Neural progenitor cell (in vitro differentiated cells): ENCODE measurements around the gene OPCML. TPM values are rescaled to one million over a fixed set of nuclear protein-coding genes. Genes with fewer than 3 reads are reported as not detected.

ENCODE experiments used
- DNase-seq: peaks from one replicate; pipeline ENCODE4 v3.0.0-alpha.2; 2016; ENCODE audit warnings: low spot score
- H2AFZ ChIP-seq: fragments of 200-600 bp; sonication (generic); replicated peaks from 2 replicates; pipeline ENCODE4 v1.6.1; 2016; ENCODE audit warnings: antibody characterized with exemption
- H3F3A ChIP-seq: fragments of 200-600 bp; sonication (generic); 2 replicates; pipeline ENCODE4 v1.6.1; 2016; ENCODE audit warnings: antibody characterized with exemption, low read depth
- H3K27ac ChIP-seq: fragments of 200-600 bp; sonication (generic); 2 replicates; pipeline ENCODE4 v1.5.1; 2016; ENCODE audit warnings: mild to moderate bottlenecking
- H3K27me3 ChIP-seq: fragments of 200-600 bp; sonication (generic); 2 replicates; pipeline ENCODE4 v1.6.1; 2016; ENCODE audit warnings: mild to moderate bottlenecking, moderate library complexity
- H3K36me3 ChIP-seq: fragments of 200-600 bp; sonication (generic); 2 replicates; pipeline ENCODE4 v1.5.1; 2016
- H3K4me1 ChIP-seq: fragments of 200-600 bp; sonication (generic); 2 replicates; pipeline ENCODE4 v1.6.1; 2016; ENCODE audit warnings: mixed run types
- H3K4me2 ChIP-seq: fragments of 200-600 bp; sonication (generic); 2 replicates; pipeline ENCODE4 v1.6.1; 2016
- H3K4me3 ChIP-seq: fragments of 200-600 bp; sonication (generic); 2 replicates; pipeline ENCODE4 v1.5.1; 2016
- H3K79me2 ChIP-seq: fragments of 200-600 bp; sonication (generic); 2 replicates; pipeline ENCODE4 v1.6.1; 2016; ENCODE audit warnings: low read depth
- H3K9ac ChIP-seq: fragments of 200-600 bp; sonication (generic); 2 replicates; pipeline ENCODE4 v1.6.1; 2016
- H3K9me3 ChIP-seq: fragments of 200-600 bp; sonication (generic); 2 replicates; pipeline ENCODE4 v1.5.1; 2016; ENCODE audit warnings: low read depth
- H4K20me1 ChIP-seq: fragments of 200-600 bp; sonication (generic); 2 replicates; pipeline ENCODE4 v1.6.1; 2016; ENCODE audit warnings: low read depth
- H3K27ac Mint-ChIP-seq: 3 replicates; pipeline ENCODE4 v1.8.0; 2021; ENCODE audit warnings: mixed read lengths
- H3K27me3 Mint-ChIP-seq: 2 replicates; pipeline ENCODE4 v1.8.0; 2022; ENCODE audit warnings: low read depth, mild to moderate bottlenecking, inconsistent platforms, moderate library complexity, mixed read lengths; ENCODE audit not compliant: insufficient read depth
- H3K36me3 Mint-ChIP-seq: 3 replicates; pipeline ENCODE4 v1.8.0; 2021; ENCODE audit warnings: mixed read lengths
- H3K4me1 Mint-ChIP-seq: 3 replicates; pipeline ENCODE4 v1.8.0; 2021; ENCODE audit warnings: mixed read lengths
- H3K4me3 Mint-ChIP-seq: 3 replicates; pipeline ENCODE4 v1.8.0; 2021; ENCODE audit warnings: mild to moderate bottlenecking, moderate library complexity, mixed read lengths
- H3K9me3 Mint-ChIP-seq: 3 replicates; pipeline ENCODE4 v1.8.0; 2020; ENCODE audit warnings: mixed read lengths
- CTCF ChIP-seq: fragments of 200-600 bp; sonication (generic); IDR thresholded peaks from 2 replicates; pipeline ENCODE4 v1.5.1; 2017; ENCODE audit warnings: antibody characterized with exemption, mild to moderate bottlenecking
- EZH2 ChIP-seq: fragments of 200-600 bp; sonication (generic); IDR thresholded peaks from 2 replicates; pipeline ENCODE4 v1.6.1; 2017; ENCODE audit warnings: antibody characterized with exemption, mild to moderate bottlenecking, moderate library complexity
- EZH2phosphoT487 ChIP-seq: fragments of 200-600 bp; sonication (generic); IDR thresholded peaks from 2 replicates; pipeline ENCODE4 v1.6.1; 2017; ENCODE audit warnings: antibody characterized with exemption
- total RNA-seq: library from RNA; depleted of rRNA; stranded (reverse); fragments of >200 nt; gene quantifications from 2 replicates; pipeline ENCODE4 v1.2.3, GENCODE V29; 2015; ENCODE audit warnings: low replicate concordance

Gene OPCML
- total RNA-seq, 1 donor from 2014 or later = 0.02 TPM

- Mint-ChIP-seq H3K9me3 (no peaks in the 10 kb centered on the region), H3K27me3 (peaks cover 5% of the 10 kb centered on the region), H3K27ac (no peak overlapping the region), H3K4me3 (no peak overlapping the region), H3K36me3 (no peaks in the 10 kb centered on the region), H3K4me1 (peaks cover 9% of the 10 kb centered on the region)
- Histone ChIP-seq H3K36me3 (no peaks in the 10 kb centered on the region), H2AFZ (no peak overlapping the region), H3K9me3 (no peaks in the 10 kb centered on the region), H3K27me3 (no peaks in the 10 kb centered on the region), H3K9ac (no peak overlapping the region), H3K4me3 (no peak overlapping the region), H3K4me2 (no peak overlapping the region), H3K79me2 (no peaks in the 10 kb centered on the region), H3F3A (no peaks in the 10 kb centered on the region), H3K27ac (no peak overlapping the region), H4K20me1 (no peaks in the 10 kb centered on the region), H3K4me1 (peaks cover 3% of the 10 kb centered on the region)
- DNase-seq = no peak
- no peak for TF ChIP-seq CTCF
- no peak for TF ChIP-seq EZH2phosphoT487
- no peak for TF ChIP-seq EZH2
Observed at GRCh38 chr11:133408936-133409335, 123.4 kb downstream of the OPCML start.

GRCh38 chr11:133408402-133408801 is 123.9 kb downstream of the OPCML start:
- H3K4me2 ChIP-seq = no peak overlapping the region
- no peak overlapping the region for H3K4me3 ChIP-seq
- no peaks in the 10 kb centered on the region for H3F3A ChIP-seq
- TF ChIP-seq EZH2 (no peak), EZH2phosphoT487 (no peak), CTCF (no peak)
- no peak overlapping the region for H2AFZ ChIP-seq
- Mint-ChIP-seq H3K36me3 (no peaks in the 10 kb centered on the region), H3K4me1 (peaks cover 9% of the 10 kb centered on the region), H3K27me3 (peaks cover 5% of the 10 kb centered on the region), H3K4me3 (no peak overlapping the region), H3K27ac (no peak overlapping the region), H3K9me3 (no peaks in the 10 kb centered on the region)
- H4K20me1 ChIP-seq = no peaks in the 10 kb centered on the region
- H3K27me3 ChIP-seq = no peaks in the 10 kb centered on the region
- DNase-seq = no peak
- no peaks in the 10 kb centered on the region for H3K9me3 ChIP-seq
- H3K79me2 ChIP-seq = no peaks in the 10 kb centered on the region
- no peaks in the 10 kb centered on the region for H3K36me3 ChIP-seq
- no peaks in the 10 kb centered on the region for H3K4me1 ChIP-seq
- H3K27ac ChIP-seq = no peak overlapping the region
- no peak overlapping the region for H3K9ac ChIP-seq

- H3K27ac Mint-ChIP-seq = no peak overlapping the region
- Histone ChIP-seq H3F3A (no peaks in the 10 kb centered on the region), H3K27me3 (no peaks in the 10 kb centered on the region), H3K4me1 (no peaks in the 10 kb centered on the region), H3K4me3 (no peak overlapping the region), H3K27ac (no peak overlapping the region), H4K20me1 (no peaks in the 10 kb centered on the region), H2AFZ (no peak overlapping the region), H3K4me2 (no peak overlapping the region), H3K9ac (no peak overlapping the region), H3K36me3 (no peaks in the 10 kb centered on the region), H3K9me3 (no peaks in the 10 kb centered on the region), H3K79me2 (no peaks in the 10 kb centered on the region)
- no peaks in the 10 kb centered on the region for H3K36me3 Mint-ChIP-seq
- no peak overlapping the region for H3K4me3 Mint-ChIP-seq
- DNase-seq = no peak
- no peaks in the 10 kb centered on the region for H3K9me3 Mint-ChIP-seq
- H3K4me1 Mint-ChIP-seq = peaks cover 5% of the 10 kb centered on the region
- H3K27me3 Mint-ChIP-seq = peaks cover 3% of the 10 kb centered on the region
- TF ChIP-seq EZH2 (no peak), EZH2phosphoT487 (no peak), CTCF (no peak)
Observed at GRCh38 chr11:133406489-133406888, 125.8 kb downstream of the OPCML start.

GRCh38 chr11:133403900-133404299 is 128.4 kb downstream of the OPCML start:
- Mint-ChIP-seq H3K4me3 (no peak overlapping the region), H3K36me3 (no peaks in the 10 kb centered on the region), H3K9me3 (no peaks in the 10 kb centered on the region), H3K27ac (no peak overlapping the region), H3K27me3 (no peaks in the 10 kb centered on the region), H3K4me1 (peaks cover 7% of the 10 kb centered on the region)
- Histone ChIP-seq H3K36me3 (no peaks in the 10 kb centered on the region), H3K9me3 (no peaks in the 10 kb centered on the region), H3K27ac (no peak overlapping the region), H3K79me2 (no peaks in the 10 kb centered on the region), H2AFZ (no peak overlapping the region), H3K9ac (no peak overlapping the region), H3F3A (no peaks in the 10 kb centered on the region), H3K4me2 (no peak overlapping the region), H3K27me3 (no peaks in the 10 kb centered on the region), H4K20me1 (no peaks in the 10 kb centered on the region), H3K4me3 (no peak overlapping the region), H3K4me1 (no peaks in the 10 kb centered on the region)
- DNase-seq = no peak
- TF ChIP-seq EZH2phosphoT487 = no peak
- peak; percentile 44 for TF ChIP-seq CTCF
